ENCODE measurements around the gene TAB2. TPM values are rescaled to one million over a fixed set of nuclear protein-coding genes. Genes with fewer than 3 reads are reported as not detected.
A peak's percentile ranks its signal among the peaks of the same experiment; 100 is the strongest.

TAB2 gene, protein sequence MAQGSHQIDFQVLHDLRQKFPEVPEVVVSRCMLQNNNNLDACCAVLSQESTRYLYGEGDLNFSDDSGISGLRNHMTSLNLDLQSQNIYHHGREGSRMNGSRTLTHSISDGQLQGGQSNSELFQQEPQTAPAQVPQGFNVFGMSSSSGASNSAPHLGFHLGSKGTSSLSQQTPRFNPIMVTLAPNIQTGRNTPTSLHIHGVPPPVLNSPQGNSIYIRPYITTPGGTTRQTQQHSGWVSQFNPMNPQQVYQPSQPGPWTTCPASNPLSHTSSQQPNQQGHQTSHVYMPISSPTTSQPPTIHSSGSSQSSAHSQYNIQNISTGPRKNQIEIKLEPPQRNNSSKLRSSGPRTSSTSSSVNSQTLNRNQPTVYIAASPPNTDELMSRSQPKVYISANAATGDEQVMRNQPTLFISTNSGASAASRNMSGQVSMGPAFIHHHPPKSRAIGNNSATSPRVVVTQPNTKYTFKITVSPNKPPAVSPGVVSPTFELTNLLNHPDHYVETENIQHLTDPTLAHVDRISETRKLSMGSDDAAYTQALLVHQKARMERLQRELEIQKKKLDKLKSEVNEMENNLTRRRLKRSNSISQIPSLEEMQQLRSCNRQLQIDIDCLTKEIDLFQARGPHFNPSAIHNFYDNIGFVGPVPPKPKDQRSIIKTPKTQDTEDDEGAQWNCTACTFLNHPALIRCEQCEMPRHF
- polyA plus RNA-seq (2013): 59.5 and 60.1 TPM in 2 replicates

DNA sequence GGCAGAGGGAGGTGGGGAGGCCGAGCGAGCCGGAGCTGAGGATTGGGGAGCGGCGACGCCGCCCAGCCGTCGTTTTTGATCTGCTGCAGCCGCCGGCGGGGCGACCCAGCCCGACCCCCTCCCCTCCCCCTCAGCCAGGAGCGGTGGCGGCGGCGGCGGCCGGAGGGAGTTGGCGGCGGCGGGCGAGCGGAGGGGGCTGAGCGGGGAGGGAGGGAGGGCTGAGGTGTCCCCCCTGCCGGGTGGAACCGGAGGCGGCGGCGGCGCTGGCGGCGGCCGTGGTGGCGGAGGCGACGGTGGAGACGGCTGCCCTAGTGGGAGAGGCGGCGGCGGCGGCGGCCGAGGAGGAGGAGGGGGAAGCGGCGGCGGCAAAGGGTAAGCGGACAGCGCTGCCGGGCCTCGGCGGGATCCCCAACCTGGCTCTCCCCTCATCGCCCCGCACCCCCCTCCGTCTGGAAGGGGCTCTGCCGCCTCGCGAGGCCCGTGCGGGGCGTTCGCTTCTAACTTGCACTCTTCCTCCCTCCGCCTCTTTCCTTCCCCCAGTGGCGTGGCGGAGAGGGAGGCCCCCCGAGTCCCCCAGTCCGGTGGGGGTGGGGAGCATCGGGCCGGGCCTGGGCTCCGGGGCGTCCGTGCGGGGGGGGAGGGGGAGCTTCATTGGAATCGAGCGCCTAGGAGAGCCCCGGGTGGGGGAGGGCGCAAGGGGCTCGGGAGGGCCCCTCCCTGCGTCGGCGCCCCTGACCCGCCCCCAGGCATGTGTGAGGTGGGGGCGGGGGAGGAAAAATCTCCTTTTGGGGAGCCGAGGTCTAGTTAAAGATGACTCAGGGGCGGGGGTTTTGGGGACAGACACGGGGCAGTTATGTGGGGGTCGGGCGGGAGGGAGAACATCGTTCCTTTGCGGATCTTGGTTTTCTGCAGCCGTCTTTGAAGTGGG, at the start of gene TAB2:
TSS of gene TAB2 (plus strand) at position 69 of the 928 bp plus-strand sequence. CDS start 52,286 bp downstream, outside the sequence.
- peak within 1 kb of the TSS; percentile 97 for H3K4me2 ChIP-seq (ENCODE audit: low read length)
- peak within 1 kb of the TSS; percentile 99 for H3K27ac ChIP-seq (ENCODE audit: low read depth, low read length)
- peak within 1 kb of the TSS; percentile 98 for H3K14ac ChIP-seq (ENCODE audit: low read length)
- peaks cover 12% of the 10 kb centered on the region for H3K79me2 ChIP-seq (ENCODE audit: control insufficient read depth, insufficient read depth, low read length, poor library complexity)
- peak within 1 kb of the TSS; percentile 83 for H2AK5ac ChIP-seq (ENCODE audit: low read length)
- no peaks in the 10 kb centered on the region for H3K9me3 ChIP-seq (ENCODE audit: insufficient read depth, low read depth, low read length)
- H3K18ac ChIP-seq (ENCODE audit: low read length): peak within 1 kb of the TSS; percentile 95
- H4K8ac ChIP-seq (ENCODE audit: low read depth, low read length): peak within 1 kb of the TSS; percentile 100
- peaks cover 14% of the 10 kb centered on the region for H3K79me1 ChIP-seq (ENCODE audit: low read length)
- H2BK12ac ChIP-seq (ENCODE audit: low read length): peak within 1 kb of the TSS; percentile 92
- peak within 1 kb of the TSS; percentile 98 for H3K9ac ChIP-seq (ENCODE audit: low read length)
- peak within 1 kb of the TSS; percentile 99 for H4K12ac ChIP-seq (ENCODE audit: low read depth, low read length)
- peak within 1 kb of the TSS; percentile 100 for H3K4ac ChIP-seq (ENCODE audit: low read depth, low read length)
- peak within 1 kb of the TSS; percentile 100 for H4K91ac ChIP-seq (ENCODE audit: low read depth, low read length)
- peak within 1 kb of the TSS; percentile 96 for H3K4me3 ChIP-seq (ENCODE audit: low read depth, low read length)
- WGBS (ENCODE audit: extremely low coverage, insufficient coverage, insufficient read length): no CpG with 5 or more reads among the region's 92 CpGs
- peak in 1 of 2 donors; percentile 33 for DNase-seq
- no peak within 1 kb of the TSS for H3K23ac ChIP-seq (ENCODE audit: low read length)
- H3K36me3 ChIP-seq (ENCODE audit: control insufficient read depth in 1 of 2, insufficient read depth in 2 of 2, low read length in 2 of 2): no peaks in the 10 kb centered on the region
- H3K4me1 ChIP-seq (ENCODE audit: control insufficient read depth in 1 of 2, insufficient read depth in 2 of 2, low read length in 2 of 2): peaks cover 0 to 2% of the 10 kb centered on the region in 2 experiments
- H2BK5ac ChIP-seq (ENCODE audit: low read depth, low read length, poor library complexity): peak within 1 kb of the TSS; percentile 99
- peak within 1 kb of the TSS; percentile 99 for H2BK120ac ChIP-seq (ENCODE audit: insufficient read depth, low read length, poor library complexity)
- H3K27me3 ChIP-seq (ENCODE audit: insufficient read depth, low read length): no peaks in the 10 kb centered on the region
- peak within 1 kb of the TSS; percentile 94 for H2AFZ ChIP-seq (ENCODE audit: insufficient read depth, low read length, poor library complexity)

DNA sequence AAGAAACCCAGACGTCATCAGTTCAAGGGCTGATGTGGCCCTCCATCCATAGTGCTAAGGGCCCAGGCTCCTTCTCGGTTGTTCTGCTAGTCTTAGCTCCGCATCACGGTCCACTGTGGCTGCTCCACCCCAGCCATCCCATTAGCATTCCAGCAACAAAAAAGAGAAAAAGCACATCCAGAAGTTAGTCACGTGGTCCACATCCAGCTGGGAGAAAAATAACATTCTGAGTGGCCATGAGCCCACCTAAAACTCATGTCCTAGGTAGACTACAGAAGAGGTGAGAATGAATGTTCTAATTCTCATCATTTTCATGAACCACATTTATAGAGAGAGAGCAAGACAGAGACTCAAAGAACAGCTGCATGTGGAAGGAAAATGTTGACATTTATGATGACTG, 49.4 kb upstream of the TAB2 start:
- Histone ChIP-seq H3K23ac (ENCODE audit: low read length) (no peak overlapping the region), H3K79me2 (ENCODE audit: control insufficient read depth, insufficient read depth, low read length, poor library complexity) (no peaks in the 10 kb centered on the region), H3K27me3 (ENCODE audit: insufficient read depth, low read length) (no peaks in the 10 kb centered on the region), H2BK120ac (ENCODE audit: insufficient read depth, low read length, poor library complexity) (no peak overlapping the region), H4K8ac (ENCODE audit: low read depth, low read length) (no peak overlapping the region), H3K79me1 (ENCODE audit: low read length) (no peaks in the 10 kb centered on the region), H2AK5ac (ENCODE audit: low read length) (no peak overlapping the region), H3K36me3 (ENCODE audit: control insufficient read depth in 1 of 2, insufficient read depth in 2 of 2, low read length in 2 of 2) (no peaks in the 10 kb centered on the region), H3K4me3 (ENCODE audit: low read depth, low read length) (no peak overlapping the region), H4K91ac (ENCODE audit: low read depth, low read length) (no peak overlapping the region), H4K12ac (ENCODE audit: low read depth, low read length) (no peak overlapping the region), H3K4me2 (ENCODE audit: low read length) (no peak overlapping the region), H3K9ac (ENCODE audit: low read length) (no peak overlapping the region), H2BK5ac (ENCODE audit: low read depth, low read length, poor library complexity) (no peak overlapping the region), H3K4ac (ENCODE audit: low read depth, low read length) (no peak overlapping the region), H2AFZ (ENCODE audit: insufficient read depth, low read length, poor library complexity) (no peak overlapping the region), H3K27ac (ENCODE audit: low read depth, low read length) (no peak overlapping the region), H3K9me3 (ENCODE audit: insufficient read depth, low read depth, low read length) (no peaks in the 10 kb centered on the region), H3K14ac (ENCODE audit: low read length) (no peak overlapping the region), H3K4me1 (ENCODE audit: control insufficient read depth in 1 of 2, insufficient read depth in 2 of 2, low read length in 2 of 2) (no peaks in the 10 kb centered on the region), H3K18ac (ENCODE audit: low read length) (no peak overlapping the region), H2BK12ac (ENCODE audit: low read length) (no peak overlapping the region)
- WGBS (ENCODE audit: extremely low coverage, insufficient coverage, insufficient read length): no CpG with 5 or more reads among the region's 5 CpGs
- no peak for DNase-seq

DNA sequence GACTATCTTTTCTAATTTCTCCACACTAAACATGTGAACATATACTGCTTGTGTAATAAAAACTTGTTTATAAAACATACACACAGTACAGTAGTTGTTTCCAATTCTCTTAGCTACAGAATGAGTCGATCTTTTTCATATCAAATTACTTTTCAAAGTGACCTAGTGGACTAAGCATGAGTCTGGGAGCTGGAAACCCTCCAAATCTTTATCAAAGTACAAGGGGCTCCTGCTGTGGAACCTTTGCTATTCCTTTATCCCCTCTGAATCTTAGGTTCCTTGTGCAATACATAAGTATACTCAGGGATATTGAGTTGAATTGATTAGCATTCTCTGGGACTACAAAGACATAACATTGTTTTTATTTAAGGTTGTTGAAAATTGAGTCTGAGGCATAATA, 48.7 kb upstream of the TAB2 start:
- Histone ChIP-seq H3K36me3 (ENCODE audit: control insufficient read depth in 1 of 2, insufficient read depth in 2 of 2, low read length in 2 of 2) (no peaks in the 10 kb centered on the region), H3K23ac (ENCODE audit: low read length) (no peak overlapping the region), H3K9me3 (ENCODE audit: insufficient read depth, low read depth, low read length) (no peaks in the 10 kb centered on the region), H3K14ac (ENCODE audit: low read length) (no peak overlapping the region), H3K79me1 (ENCODE audit: low read length) (no peaks in the 10 kb centered on the region), H2AFZ (ENCODE audit: insufficient read depth, low read length, poor library complexity) (no peak overlapping the region), H3K4me1 (ENCODE audit: control insufficient read depth in 1 of 2, insufficient read depth in 2 of 2, low read length in 2 of 2) (no peaks in the 10 kb centered on the region), H3K4ac (ENCODE audit: low read depth, low read length) (no peak overlapping the region), H2BK120ac (ENCODE audit: insufficient read depth, low read length, poor library complexity) (no peak overlapping the region), H3K4me2 (ENCODE audit: low read length) (no peak overlapping the region), H3K79me2 (ENCODE audit: control insufficient read depth, insufficient read depth, low read length, poor library complexity) (no peaks in the 10 kb centered on the region), H4K8ac (ENCODE audit: low read depth, low read length) (no peak overlapping the region), H3K27ac (ENCODE audit: low read depth, low read length) (no peak overlapping the region), H2BK5ac (ENCODE audit: low read depth, low read length, poor library complexity) (no peak overlapping the region), H3K4me3 (ENCODE audit: low read depth, low read length) (no peak overlapping the region), H3K18ac (ENCODE audit: low read length) (no peak overlapping the region), H3K9ac (ENCODE audit: low read length) (no peak overlapping the region), H3K27me3 (ENCODE audit: insufficient read depth, low read length) (no peaks in the 10 kb centered on the region), H2AK5ac (ENCODE audit: low read length) (no peak overlapping the region), H4K12ac (ENCODE audit: low read depth, low read length) (no peak overlapping the region), H4K91ac (ENCODE audit: low read depth, low read length) (no peak overlapping the region), H2BK12ac (ENCODE audit: low read length) (no peak overlapping the region)
- WGBS (ENCODE audit: extremely low coverage, insufficient coverage, insufficient read length): no CpG with 5 or more reads among the region's 1 CpG
- DNase-seq: no peak

DNA sequence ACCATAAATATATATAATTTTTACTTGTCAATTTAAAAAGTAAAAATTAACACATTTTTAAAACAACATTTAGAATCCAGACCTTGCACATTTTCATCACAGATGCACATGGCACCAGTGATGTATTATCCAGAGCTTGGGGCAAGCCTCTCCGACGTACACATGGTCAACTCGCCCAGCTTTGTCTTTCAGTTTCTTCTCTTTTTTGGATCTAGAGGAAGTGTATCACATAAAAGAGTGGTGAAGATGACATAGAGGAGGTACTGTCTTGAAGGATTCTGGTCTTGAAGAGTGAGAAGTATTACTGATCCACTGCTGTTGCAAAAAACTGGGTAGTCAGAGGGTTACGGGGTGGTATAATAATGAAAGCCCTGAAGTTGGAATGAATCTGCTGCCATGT, 46.9 kb upstream of the TAB2 start:
- Histone ChIP-seq H3K27ac (ENCODE audit: low read depth, low read length) (no peak overlapping the region), H3K4me1 (ENCODE audit: control insufficient read depth in 1 of 2, insufficient read depth in 2 of 2, low read length in 2 of 2) (no peaks in the 10 kb centered on the region), H4K12ac (ENCODE audit: low read depth, low read length) (no peak overlapping the region), H2BK5ac (ENCODE audit: low read depth, low read length, poor library complexity) (no peak overlapping the region), H3K23ac (ENCODE audit: low read length) (no peak overlapping the region), H3K4me2 (ENCODE audit: low read length) (no peak overlapping the region), H3K14ac (ENCODE audit: low read length) (no peak overlapping the region), H3K36me3 (ENCODE audit: control insufficient read depth in 1 of 2, insufficient read depth in 2 of 2, low read length in 2 of 2) (no peaks in the 10 kb centered on the region), H3K4ac (ENCODE audit: low read depth, low read length) (no peak overlapping the region), H2AFZ (ENCODE audit: insufficient read depth, low read length, poor library complexity) (no peak overlapping the region), H2AK5ac (ENCODE audit: low read length) (no peak overlapping the region), H3K9ac (ENCODE audit: low read length) (no peak overlapping the region), H3K79me2 (ENCODE audit: control insufficient read depth, insufficient read depth, low read length, poor library complexity) (no peaks in the 10 kb centered on the region), H3K27me3 (ENCODE audit: insufficient read depth, low read length) (no peaks in the 10 kb centered on the region), H4K8ac (ENCODE audit: low read depth, low read length) (no peak overlapping the region), H2BK120ac (ENCODE audit: insufficient read depth, low read length, poor library complexity) (no peak overlapping the region), H3K4me3 (ENCODE audit: low read depth, low read length) (no peak overlapping the region), H2BK12ac (ENCODE audit: low read length) (no peak overlapping the region), H3K18ac (ENCODE audit: low read length) (no peak overlapping the region), H4K91ac (ENCODE audit: low read depth, low read length) (no peak overlapping the region), H3K9me3 (ENCODE audit: insufficient read depth, low read depth, low read length) (no peaks in the 10 kb centered on the region), H3K79me1 (ENCODE audit: low read length) (no peaks in the 10 kb centered on the region)
- DNase-seq: no peak
- WGBS (ENCODE audit: extremely low coverage, insufficient coverage, insufficient read length): no CpG with 5 or more reads among the region's 4 CpGs

Measured in trophoblast cell (in vitro differentiated cells and primary cell).